WTC11 (cell line): ENCODE results near the gene DIP2A. TPM values are rescaled to one million over a fixed set of nuclear protein-coding genes. Genes with fewer than 3 reads are reported as not detected.

Experiments used
- ATAC-seq: fragments of 200-7000 bp; cut with Tn5 transposase; 2 replicates; pipeline ENCODE4 v1.10.0; 2021; ENCODE audit warnings: mild to moderate bottlenecking, moderate library complexity
- CTCF ChIA-PET: fragments of 300-600 bp; sonication (Branson Sonifier 250); formaldehyde crosslinking; loops from one replicate; lab custom pipeline; 2021; ENCODE audit warnings: antibody characterized with exemption; lab: Charles Lee
- POLR2A ChIA-PET: fragments of 350-600 bp; sonication (Branson Sonifier 250); formaldehyde crosslinking; loops from one replicate; lab custom pipeline; 2021; ENCODE audit warnings: antibody characterized with exemption; lab: Charles Lee
- DNase-seq: peaks from one replicate; pipeline ENCODE4 v3.0.0; 2021; ENCODE audit warnings: low spot score
- H3K27ac Mint-ChIP-seq: 2 replicates; pipeline ENCODE4 v1.8.0; 2021; ENCODE audit warnings: mixed read lengths
- H3K27me3 Mint-ChIP-seq: 2 replicates; pipeline ENCODE4 v1.8.0; 2021; ENCODE audit warnings: low read depth, mild to moderate bottlenecking, moderate library complexity, mixed read lengths
- H3K36me3 Mint-ChIP-seq: 2 replicates; pipeline ENCODE4 v1.8.0; 2021; ENCODE audit warnings: mixed read lengths
- H3K4me1 Mint-ChIP-seq: 2 replicates; pipeline ENCODE4 v1.8.0; 2022; ENCODE audit warnings: mixed read lengths
- H3K4me3 Mint-ChIP-seq: 2 replicates; pipeline ENCODE4 v1.8.0; 2021; ENCODE audit warnings: mild to moderate bottlenecking, moderate library complexity, mixed read lengths
- H3K9me3 Mint-ChIP-seq: 2 replicates; pipeline ENCODE4 v1.8.0; 2021; ENCODE audit warnings: mixed read lengths
- AFF4 ChIP-seq: sonication (generic); formaldehyde crosslinking; IDR thresholded peaks from 2 replicates; pipeline ENCODE4 v1.8.1; 2023; ENCODE audit warnings: mild to moderate bottlenecking, missing genetic modification reagents, borderline replicate concordance
- ESRRA ChIP-seq: sonication (generic); formaldehyde crosslinking; IDR thresholded peaks from 2 replicates; pipeline ENCODE4 v1.8.1; 2022; ENCODE audit warnings: mild to moderate bottlenecking, missing genetic modification reagents, borderline replicate concordance
- KAT7 ChIP-seq: sonication (generic); formaldehyde crosslinking; IDR thresholded peaks from 2 replicates; pipeline ENCODE4 v1.8.1; 2023; ENCODE audit warnings: missing genetic modification reagents, mild to moderate bottlenecking, borderline replicate concordance
- MXD4 ChIP-seq: fragments of 250-450 bp; sonication (Bioruptor Pico); IDR thresholded peaks from 2 replicates; pipeline ENCODE4 v1.8.0; 2021; ENCODE audit warnings: mild to moderate bottlenecking, moderate library complexity, borderline replicate concordance
- NFATC4 ChIP-seq: fragments of 250-450 bp; sonication (Bioruptor Pico); IDR thresholded peaks from 2 replicates; pipeline ENCODE4 v1.9.0; 2021; ENCODE audit warnings: mild to moderate bottlenecking
- NFYB ChIP-seq: sonication (generic); formaldehyde crosslinking; conservative IDR thresholded peaks from 2 replicates; pipeline ENCODE4 v1.8.0; 2022; ENCODE audit warnings: low read depth, missing genetic modification reagents
- PRDM15 ChIP-seq: sonication (generic); formaldehyde crosslinking; IDR thresholded peaks from 2 replicates; pipeline ENCODE4 v1.8.0; 2022; ENCODE audit warnings: missing genetic modification reagents
- RORB ChIP-seq: fragments of 250-450 bp; sonication (Bioruptor Pico); IDR thresholded peaks from 2 replicates; pipeline ENCODE4 v1.9.0; 2021; ENCODE audit warnings: mild to moderate bottlenecking
- TEAD1 ChIP-seq: sonication (generic); formaldehyde crosslinking; IDR thresholded peaks from 2 replicates; pipeline ENCODE4 v1.8.0; 2022; ENCODE audit warnings: mild to moderate bottlenecking, missing genetic modification reagents
- ZNF396 ChIP-seq: fragments of 250-450 bp; sonication (Bioruptor Pico); IDR thresholded peaks from 2 replicates; pipeline ENCODE4 v1.8.0; 2021; ENCODE audit warnings: mild to moderate bottlenecking, moderate library complexity, borderline replicate concordance
- ZNF512 ChIP-seq: sonication (generic); formaldehyde crosslinking; IDR thresholded peaks from 2 replicates; pipeline ENCODE4 v1.8.1; 2022; ENCODE audit warnings: missing genetic modification reagents, borderline replicate concordance
- total RNA-seq: library from RNA; stranded (reverse); gene quantifications from 3 replicates; pipeline ENCODE4 v1.2.3, GENCODE V29; 2021
- TF ChIP-seq, protein P1 (sequence below): fragments of 250-450 bp; sonication (Bioruptor Pico); IDR thresholded peaks from 2 replicates; pipeline ENCODE4 v1.9.0; 2021; ENCODE audit warnings: mild to moderate bottlenecking, borderline replicate concordance

The DIP2A gene
- total RNA-seq, 1 experiment from 2014 or later = 39.4 TPM

DNA sequence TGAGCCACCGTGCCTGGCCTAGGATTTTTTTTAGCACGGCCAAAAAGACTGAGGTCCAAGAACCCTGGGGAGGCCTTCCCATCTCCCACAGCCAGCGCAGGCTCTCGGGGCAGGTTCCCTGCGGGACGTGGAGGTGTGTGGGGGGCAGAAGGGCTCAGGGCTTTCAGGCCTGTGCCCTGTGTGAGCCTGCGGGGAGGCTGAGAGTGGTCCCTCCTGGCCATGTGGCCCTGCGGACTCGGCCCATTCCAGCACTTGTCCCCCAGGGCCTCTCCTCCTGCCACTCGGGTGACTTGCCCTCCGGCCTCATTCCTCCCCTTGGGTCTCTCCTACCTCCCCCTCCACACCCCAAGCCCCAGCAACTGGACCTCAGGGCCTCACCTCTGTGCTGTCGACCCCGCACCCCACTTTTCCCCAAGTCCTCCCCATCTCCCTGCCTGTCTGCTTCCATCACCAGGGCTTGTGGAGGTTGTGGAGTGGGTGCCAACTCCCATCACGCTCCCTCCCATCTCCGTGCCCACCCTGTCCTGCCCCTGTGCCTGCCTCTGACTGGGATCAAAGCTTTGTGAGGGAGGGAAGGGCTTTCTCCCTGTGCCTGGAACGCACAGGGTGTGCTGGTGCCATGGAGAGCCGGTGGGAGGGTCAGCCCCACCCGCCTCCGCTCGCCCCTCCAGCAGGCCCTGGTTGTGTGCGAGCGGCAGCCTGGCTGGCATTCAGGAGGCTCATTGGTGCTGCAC, 32.2 kb upstream of the DIP2A start:
- ATAC-seq = no peak
- H3K4me1 Mint-ChIP-seq = peaks cover 29% of the 10 kb centered on the region
- POLR2A ChIA-PET = no interaction called here
- TF ChIP-seq AFF4 (CRISPR knock-in tag) (no peak), ZNF396 (no peak), ZNF512 (CRISPR knock-in tag) (no peak), NFATC4 (CRISPR knock-in tag) (no peak), MXD4 (CRISPR knock-in tag) (no peak), ESRRA (no peak), PRDM15 (no peak), RORB (no peak), NFYB (CRISPR knock-in tag) (no peak), KAT7 (CRISPR knock-in tag) (no peak), TEAD1 (CRISPR knock-in tag) (no peak)
- TF ChIP-seq, protein P1, sequence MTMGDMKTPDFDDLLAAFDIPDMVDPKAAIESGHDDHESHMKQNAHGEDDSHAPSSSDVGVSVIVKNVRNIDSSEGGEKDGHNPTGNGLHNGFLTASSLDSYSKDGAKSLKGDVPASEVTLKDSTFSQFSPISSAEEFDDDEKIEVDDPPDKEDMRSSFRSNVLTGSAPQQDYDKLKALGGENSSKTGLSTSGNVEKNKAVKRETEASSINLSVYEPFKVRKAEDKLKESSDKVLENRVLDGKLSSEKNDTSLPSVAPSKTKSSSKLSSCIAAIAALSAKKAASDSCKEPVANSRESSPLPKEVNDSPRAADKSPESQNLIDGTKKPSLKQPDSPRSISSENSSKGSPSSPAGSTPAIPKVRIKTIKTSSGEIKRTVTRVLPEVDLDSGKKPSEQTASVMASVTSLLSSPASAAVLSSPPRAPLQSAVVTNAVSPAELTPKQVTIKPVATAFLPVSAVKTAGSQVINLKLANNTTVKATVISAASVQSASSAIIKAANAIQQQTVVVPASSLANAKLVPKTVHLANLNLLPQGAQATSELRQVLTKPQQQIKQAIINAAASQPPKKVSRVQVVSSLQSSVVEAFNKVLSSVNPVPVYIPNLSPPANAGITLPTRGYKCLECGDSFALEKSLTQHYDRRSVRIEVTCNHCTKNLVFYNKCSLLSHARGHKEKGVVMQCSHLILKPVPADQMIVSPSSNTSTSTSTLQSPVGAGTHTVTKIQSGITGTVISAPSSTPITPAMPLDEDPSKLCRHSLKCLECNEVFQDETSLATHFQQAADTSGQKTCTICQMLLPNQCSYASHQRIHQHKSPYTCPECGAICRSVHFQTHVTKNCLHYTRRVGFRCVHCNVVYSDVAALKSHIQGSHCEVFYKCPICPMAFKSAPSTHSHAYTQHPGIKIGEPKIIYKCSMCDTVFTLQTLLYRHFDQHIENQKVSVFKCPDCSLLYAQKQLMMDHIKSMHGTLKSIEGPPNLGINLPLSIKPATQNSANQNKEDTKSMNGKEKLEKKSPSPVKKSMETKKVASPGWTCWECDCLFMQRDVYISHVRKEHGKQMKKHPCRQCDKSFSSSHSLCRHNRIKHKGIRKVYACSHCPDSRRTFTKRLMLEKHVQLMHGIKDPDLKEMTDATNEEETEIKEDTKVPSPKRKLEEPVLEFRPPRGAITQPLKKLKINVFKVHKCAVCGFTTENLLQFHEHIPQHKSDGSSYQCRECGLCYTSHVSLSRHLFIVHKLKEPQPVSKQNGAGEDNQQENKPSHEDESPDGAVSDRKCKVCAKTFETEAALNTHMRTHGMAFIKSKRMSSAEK (CRISPR knock-in tag) = no peak
- H3K9me3 Mint-ChIP-seq = no peaks in the 10 kb centered on the region
- no peaks in the 10 kb centered on the region; the same call in 1 of the 2 replicates for H3K27me3 Mint-ChIP-seq
- H3K4me3 Mint-ChIP-seq = no peak overlapping the region
- CTCF ChIA-PET = interaction anchor here (0.6 kb wide), 1 partner anchor 17 kb away, joined by 3 read pairs; no protein-coding TSS in a partner anchor
- peaks cover 20% of the 10 kb centered on the region for H3K36me3 Mint-ChIP-seq
- DNase-seq = no peak
- no peak overlapping the region for H3K27ac Mint-ChIP-seq
